T-helper 22 cell (primary cell): ENCODE measurements around the gene ELMOD1.

Experiments
- DNase-seq: peaks from one replicate; pipeline ENCODE4 v3.0.0-alpha.2; 2020; ENCODE audit warnings: low read depth

The ELMOD1 gene

GRCh38 chr11:107689317-107690202 lies 98.6 kb downstream of the ELMOD1 start:
- DNase-seq: no peak

GRCh38 chr11:107691000-107691750 lies 100.2 kb downstream of the ELMOD1 start:
- DNase-seq: no peak

- DNase-seq: no peak
These were observed 104.5 kb downstream of the ELMOD1 start for GRCh38 chr11:107695446-107695845.

DNA sequence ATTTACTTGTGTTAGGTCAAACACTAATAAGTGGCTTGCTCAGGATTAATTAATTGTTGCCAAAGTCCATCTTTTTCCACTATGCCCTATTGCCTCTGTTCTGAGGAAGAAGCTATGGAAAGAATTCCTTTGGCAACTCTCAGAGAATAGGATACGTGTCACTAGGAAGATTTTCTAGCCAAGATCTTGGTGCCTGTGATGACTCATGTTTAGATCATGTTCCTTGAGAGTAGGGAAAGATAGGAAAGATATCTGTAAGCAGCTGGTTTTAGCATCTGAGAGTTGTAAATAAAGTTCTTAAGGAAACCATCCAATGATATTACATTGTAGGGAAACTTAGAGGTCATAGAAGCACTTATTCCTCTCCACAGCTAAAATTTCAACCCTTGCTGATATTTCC lies 105.2 kb downstream of the ELMOD1 start:
- DNase-seq: no peak

DNA sequence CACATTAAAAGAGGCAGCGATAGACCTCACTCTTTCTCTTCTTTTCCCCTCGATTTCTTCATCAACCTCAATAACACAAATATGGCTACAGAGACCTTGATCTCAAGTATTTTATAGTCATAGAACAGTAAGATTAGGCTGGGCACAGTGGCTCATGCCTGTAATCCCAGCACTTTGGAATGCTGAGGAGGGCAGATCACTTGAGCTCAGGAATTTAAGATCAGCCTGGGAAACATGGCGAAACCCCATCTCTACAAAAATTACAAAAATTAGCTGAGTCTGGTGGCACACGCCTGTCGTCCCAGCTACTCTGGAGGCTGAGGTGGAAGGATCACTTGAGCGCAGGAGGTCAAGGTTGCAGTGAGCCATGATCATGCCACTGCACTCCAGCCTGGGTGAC lies 106.3 kb downstream of the ELMOD1 start:
- DNase-seq: no peak

- DNase-seq: no peak
These were observed 108.7 kb downstream of the ELMOD1 start for GRCh38 chr11:107699371-107700285.

DNA sequence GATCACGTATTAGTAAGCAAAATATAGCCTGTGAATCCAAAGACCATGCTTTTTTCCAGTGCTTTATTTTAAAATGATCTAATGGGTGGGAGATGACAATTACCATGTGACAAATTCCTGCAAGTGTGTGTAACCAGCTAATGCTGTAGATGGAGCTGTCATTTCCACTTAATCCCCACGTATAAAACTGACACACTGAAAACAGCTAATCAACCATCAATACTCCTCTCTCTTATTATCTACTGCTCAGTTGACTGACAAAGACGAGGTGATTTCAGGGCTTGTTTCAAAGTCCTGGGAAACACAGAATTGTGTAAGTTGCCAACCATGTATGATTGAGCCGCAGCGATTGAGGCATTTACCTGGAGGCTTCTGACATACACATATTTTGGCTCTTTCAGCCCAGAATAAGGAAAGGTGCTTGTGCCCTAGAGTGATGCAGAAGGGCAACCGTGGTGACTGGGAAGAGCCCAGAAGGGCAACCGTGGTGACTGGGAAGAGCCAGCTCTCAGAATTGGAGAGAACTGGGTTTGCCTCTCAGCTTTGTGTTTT lies 111.2 kb downstream of the ELMOD1 start:
- DNase-seq: no peak

DNA sequence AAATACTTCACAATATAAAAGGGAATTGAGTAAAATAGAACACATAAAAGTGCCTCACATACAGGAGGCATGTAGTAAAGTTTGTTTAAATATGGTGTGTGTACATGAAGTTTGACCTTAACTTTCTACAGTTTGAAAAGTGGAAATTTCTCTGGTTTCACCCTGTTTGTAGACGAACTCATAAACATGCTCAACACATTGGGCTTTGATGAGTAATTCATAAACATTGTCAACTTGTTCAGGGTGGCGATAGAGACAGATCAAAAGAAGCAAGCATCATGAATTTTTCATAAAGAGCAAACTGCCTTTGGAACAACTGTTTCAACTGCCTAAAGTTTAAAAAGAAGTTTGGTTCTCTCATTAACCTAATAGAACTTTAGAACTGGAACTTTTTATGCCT lies 111.8 kb downstream of the ELMOD1 start:
- no peak for DNase-seq

GRCh38 chr11:107704451-107704850 lies 113.5 kb downstream of the ELMOD1 start:
- DNase-seq: no peak

DNA sequence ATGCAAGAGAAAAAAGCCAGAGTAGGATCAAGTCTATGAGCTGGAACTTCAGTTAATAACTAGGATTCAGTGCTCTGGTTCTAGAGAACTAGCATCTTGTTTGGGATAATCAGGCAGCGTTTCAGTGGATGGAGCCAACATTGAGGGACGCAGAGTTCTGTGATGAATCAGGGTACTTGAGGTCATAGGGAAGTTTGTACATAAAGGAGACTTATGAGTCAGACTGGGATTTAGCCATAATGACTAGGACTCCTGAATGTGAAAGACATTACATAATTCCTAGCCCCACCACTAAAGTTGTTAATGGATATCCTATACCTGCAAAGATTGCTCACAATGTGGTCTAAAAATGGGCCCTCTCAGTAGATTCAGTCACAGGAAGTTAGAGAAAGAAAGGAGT lies 114.1 kb downstream of the ELMOD1 start:
- no peak for DNase-seq

GRCh38 chr11:107706531-107706930 lies 115.6 kb downstream of the ELMOD1 start:
- no peak for DNase-seq

DNA sequence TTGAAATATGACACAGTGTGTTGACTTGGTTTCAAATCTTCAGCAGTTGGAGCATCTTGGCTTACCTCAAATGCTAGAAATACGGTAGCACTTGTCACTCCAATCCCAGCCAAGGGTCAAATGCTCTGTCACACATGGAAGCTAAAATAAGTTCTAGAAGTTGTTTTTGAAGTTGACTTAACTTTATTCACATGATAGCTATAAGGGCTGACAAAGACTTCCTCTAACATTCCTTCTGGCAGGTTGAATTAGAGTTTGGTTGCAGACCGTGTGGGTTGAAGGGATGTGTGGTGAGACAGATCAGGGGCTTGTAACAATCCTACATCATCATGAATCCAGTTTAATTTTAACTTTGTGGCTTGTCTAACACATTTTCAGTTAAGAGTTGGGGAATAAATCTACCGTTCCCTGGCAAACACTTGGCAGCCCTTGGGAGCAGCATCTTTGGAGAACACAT lies 116.3 kb downstream of the ELMOD1 start:
- DNase-seq: no peak

- no peak for DNase-seq
These were observed 116.9 kb downstream of the ELMOD1 start for GRCh38 chr11:107707807-107708206.

DNA sequence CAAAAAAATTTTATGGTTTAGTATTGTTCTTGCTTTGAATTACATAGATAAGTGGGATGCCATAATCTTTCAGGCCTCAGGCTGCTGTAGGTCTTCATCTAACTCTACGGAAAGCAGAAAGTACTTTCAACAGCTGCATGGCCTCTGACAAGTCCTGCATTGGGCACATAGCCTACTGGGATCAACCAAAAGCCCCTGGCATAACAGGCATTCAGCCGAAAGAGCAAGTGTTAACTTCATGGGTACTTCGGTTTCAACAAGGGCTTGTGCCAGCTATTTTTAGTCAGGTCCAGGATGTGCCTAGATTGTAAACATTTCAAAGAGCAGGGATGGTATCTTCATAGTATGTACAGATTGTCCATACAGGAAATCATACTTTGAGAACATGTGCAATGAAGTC lies 117.8 kb downstream of the ELMOD1 start:
- no peak for DNase-seq

GRCh38 chr11:107710301-107710700 lies 119.4 kb downstream of the ELMOD1 start:
- no peak for DNase-seq

- DNase-seq: no peak
These were observed 121.2 kb downstream of the ELMOD1 start, which contains the start of gene SLN for GRCh38 chr11:107711861-107712755. Gene SLN (minus strand): TSS chr11:107712056.

DNA sequence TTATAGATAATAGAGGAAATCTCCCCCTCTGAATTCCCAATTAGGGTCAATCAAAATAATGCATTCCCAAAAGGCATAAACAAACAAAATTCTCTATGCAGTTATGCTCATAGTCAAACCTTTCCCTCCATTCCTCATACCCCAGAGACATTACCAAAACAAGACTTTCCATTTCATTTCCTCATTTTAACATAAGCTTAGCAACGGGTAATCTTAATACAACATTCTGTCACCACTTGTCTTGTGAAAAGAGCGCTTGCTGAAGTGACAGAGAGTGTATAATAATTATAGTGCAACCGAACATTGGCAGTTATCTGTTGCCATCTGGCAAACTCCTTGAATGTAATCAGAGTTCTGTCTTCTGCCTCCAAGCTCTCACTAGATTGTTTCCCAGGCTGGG lies 122.1 kb downstream of the ELMOD1 start:
- DNase-seq: no peak
